ENCODE results near the gene MTA2.

DNA sequence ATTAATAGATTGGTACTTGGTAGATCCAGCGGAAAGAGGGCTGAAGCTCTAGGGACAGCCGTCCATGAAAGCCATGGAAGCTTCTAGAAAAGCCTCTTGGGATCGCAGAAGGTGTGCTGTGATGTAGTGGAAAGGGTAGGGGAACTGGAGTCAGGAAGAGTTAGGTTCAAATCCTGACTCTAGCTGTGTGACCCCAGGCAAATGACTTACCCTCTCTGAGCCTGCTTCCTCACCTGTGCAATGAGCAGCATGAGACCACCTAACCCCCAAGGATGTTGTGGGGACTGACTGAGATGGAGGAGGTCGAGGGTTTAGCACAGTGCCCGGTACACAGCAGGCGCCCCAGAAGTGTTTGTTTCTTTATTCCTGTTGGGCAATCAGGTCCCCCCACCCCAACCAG, 8.7 kb upstream of the MTA2 start:
- TF ChIP-seq CTCF (IDR thresholded peaks at IDR 0.05), result no peak
- no peak for TF ChIP-seq EZH2 (IDR thresholded peaks at IDR 0.05; ENCODE audit: borderline replicate concordance, insufficient read depth, low read depth, low read length, poor library complexity, severe bottlenecking)

Data from B cell (primary cell).